SIG-M5 treated with dmso at 0.1 percent for 504 hours (cell line): ENCODE data around the gene PDE5A.
"Not testable (repeated sequence)": the region's sequence is repeated elsewhere in the genome, so short reads cannot be mapped to it uniquely, and the experiment has no call there.

Source experiments
- DNase-seq: peaks from one replicate; lab custom pipeline; 2025; ENCODE audit not compliant: unreplicated experiment; lab: John Stamatoyannopoulos, UW

PDE5A gene

DNA sequence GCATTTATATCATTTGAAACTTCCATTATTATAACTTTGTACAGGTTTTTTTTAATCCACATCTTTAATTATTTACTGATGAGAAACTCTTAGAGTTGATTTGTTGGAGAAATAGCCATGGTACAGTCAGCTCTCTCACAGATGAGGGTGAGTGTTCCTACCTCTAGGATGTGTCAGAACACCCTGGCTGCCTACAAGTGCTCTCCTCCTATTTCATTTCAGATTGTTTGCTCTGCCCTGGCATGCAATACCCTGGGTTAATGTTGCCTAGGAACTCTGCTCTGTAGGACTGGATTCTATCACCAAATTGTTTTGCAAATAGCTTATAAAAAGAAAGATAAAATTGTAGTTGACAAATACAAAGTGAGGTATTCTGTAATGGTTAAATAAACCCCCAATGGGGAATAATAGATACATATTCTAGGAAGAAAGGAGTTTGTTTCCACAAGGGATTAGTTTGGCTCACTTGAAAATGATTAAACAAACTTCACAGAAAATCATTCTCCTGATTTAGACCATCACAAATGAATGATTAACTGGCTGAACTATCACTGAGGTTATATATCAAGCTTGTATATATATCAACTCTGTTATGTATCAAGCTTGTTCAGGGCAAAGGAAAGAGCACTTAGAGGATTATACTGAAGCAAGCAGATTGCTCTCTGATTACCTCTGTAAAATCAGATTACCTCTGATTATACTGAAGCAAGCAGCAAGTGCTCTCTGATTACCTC lies 150.0 kb downstream of the PDE5A start:
- DNase-seq = no peak

DNA sequence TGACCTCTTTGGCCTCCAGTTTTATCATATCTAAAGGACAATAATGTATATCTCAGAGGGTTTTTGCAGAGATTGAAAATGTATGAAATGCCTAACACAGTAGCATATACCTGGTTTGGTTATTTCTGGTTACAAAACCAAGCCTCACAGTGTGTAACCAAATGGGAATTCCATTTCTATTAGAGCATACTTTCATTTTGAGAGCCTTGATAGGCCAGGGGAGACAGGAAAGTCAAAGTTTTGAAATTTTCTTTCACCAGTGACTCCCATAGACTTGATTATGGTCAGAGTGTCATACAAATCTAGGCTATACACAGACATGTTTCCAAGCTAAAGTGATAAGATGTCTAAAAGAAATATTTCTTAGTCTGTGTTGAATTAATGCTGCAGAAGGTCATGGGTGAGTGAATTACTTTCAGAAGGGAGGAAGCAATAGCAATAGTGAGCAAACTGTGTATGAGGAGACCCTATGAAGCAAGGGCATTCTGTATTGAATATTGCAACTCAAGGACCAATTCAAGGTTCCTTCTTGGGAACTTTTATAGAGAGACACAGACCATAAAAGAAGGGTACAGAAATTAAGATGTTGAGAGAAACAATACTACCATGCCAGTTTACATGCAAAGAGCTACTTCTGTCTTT lies 151.1 kb downstream of the PDE5A start:
- no peak for DNase-seq

DNA sequence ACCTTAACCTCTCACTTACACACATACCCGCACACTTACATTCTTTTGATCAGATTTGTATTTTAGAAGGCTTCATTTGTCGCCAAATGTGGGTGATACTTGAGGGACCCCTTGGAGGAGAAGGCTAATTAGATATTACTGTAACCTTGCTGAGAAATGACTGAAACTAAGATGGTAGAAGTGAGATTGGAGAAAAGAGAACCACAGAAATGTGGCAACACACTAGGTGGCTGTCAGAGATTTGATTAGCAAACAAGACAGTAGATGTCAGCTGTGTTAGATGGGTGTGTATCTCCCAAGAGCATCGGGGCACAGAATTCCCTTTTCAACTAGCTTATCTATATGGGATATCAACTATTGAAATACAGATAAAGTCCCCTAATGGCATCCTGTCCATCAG lies 157.3 kb downstream of the PDE5A start:
- DNase-seq = no peak

DNA sequence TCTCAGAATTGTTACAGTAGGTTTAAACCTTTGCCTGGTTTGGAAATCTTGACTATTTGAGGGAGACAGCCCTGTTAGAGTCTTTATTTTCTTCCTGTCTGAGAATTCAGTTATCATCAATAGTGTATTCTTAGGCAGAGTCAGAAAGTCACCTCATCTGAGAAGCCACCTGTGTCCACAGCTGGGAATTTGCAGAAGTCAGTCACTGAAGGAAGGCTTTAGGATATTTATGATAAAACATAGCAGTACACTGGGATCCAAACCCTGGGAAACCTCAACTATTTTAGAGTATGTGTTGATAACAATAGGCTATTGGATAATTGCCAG lies 157.9 kb downstream of the PDE5A start:
- not testable (repeated sequence) for DNase-seq

DNA sequence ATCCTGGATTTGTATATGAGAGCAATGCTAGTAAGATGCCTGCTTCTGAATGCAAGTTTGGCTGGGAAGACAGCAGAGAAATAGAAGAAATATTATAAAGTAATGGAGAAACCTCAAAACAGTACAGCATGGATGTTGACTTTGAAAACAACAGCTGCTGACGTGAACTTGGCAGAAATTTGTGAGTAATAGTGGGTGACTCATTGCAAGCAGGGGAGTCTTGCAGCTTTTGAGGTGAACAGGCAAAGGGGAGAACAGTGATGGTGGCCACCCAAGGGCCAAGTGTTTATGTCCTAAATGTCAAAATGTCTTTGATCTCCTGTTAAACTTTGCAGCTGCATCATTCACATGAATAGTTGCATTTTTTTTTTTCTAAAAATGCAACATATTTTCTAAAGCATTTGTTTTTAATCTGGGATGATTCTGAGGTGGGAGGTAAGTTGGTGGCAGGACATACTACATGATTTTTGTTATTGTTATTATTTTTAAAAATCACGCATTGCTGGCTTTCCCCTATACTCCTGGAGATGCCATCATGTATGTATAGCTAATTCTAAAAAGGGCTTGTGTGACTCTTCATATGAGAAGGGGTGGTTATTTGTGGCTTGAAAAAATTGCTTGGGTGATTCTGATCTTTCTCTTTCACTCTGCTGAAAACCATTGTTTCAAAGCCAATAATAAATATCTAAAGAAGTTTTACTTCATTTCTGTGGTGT lies 158.4 kb downstream of the PDE5A start:
- not testable (repeated sequence) for DNase-seq

DNA sequence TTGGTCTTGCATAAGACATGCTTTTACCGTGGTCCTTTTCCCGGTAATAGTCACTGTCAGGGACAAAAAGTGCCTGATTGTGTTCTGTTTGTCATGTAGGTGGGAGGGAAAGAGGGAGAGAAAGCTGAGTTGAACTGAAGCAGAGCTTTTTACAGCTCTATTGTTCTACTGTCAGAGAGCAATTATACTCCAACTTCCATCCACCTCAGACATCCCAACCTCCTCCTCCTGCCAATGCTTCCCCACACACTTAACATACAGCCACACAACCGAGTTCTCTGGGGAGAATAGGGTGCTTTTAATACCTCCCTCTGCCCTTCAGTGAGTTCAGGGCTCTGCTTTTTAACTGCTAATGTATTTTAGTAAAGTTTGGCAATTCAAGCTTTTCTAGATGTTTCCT lies 159.6 kb downstream of the PDE5A start:
- not testable (repeated sequence) for DNase-seq

DNA sequence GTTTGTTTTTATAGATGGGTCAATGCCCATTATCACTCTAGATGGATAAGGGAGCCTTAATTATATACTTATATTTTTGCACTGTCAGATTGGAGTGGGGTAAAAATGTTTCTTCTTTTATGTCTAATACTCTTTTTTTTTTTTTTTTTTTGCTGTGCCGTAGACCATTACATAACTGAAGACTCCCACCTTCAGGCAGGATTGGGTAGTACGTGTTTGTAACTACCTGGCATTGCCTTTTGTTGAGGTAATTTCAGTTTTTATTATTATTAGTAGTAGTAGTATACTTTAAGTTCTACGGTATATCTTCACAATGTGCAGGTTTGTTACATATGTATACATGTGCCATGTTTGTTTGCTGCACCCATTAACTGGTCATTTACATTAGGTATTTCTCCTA lies 165.9 kb downstream of the PDE5A start:
- DNase-seq = not testable (repeated sequence)

DNA sequence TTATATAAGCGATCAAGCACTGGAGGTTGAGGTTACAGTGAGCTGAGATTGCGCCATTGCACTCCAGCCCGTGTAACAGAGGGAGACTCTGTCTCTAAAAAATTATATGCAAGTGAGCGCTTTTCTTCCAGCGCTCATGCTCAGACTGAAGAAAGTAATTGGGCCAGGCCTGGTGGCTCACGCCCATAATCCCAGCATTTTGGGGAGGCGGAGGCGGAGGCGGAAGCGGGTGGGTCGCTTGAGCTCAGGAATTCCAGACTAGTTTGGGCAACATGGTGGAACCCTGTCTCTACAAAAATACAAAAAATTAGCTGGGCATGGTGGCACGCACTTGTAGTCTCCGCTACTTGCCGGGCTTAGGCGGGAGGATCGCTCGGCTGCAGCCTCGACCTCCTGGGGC lies 172.9 kb downstream of the PDE5A start:
- DNase-seq = not testable (repeated sequence)

DNA sequence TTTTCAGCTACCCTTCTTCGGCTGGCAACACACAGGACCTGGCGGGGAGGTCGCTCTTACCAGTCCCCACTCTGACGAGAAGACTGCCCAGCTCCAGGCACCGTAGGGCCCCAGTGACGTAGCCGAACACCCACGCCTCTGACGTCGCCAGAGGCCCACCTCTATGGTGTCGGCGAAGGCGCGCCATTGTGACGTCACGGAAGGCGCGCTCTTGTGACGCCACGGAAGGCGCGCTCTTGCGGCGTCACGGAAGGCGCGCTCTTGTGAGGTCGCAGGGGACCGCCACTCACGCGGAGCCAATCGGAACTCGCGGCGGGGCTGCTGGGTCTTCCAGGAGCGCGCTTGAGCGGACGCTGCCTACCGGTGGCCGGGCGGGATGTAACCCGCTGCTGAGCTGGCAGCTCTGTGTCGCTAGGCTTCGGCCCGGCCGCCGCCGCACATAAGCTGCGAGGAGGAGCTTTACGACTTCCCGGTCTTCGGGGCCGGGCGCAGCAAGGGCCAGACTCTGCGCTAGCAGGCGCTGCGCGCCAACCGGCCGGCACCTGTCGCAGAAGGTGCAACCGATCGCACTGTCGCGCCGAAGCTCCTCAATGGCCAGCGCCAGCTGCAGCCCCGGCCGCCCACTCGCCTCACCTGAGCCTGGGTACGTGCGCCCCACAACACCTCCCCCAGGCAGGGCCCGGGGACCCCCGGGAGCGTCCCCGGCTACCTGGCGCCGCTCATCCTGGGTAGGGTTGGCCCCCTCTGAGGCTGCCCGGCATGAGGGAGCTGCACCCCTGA lies 173.9 kb downstream of the PDE5A start:
- DNase-seq = peak; percentile 87

DNA sequence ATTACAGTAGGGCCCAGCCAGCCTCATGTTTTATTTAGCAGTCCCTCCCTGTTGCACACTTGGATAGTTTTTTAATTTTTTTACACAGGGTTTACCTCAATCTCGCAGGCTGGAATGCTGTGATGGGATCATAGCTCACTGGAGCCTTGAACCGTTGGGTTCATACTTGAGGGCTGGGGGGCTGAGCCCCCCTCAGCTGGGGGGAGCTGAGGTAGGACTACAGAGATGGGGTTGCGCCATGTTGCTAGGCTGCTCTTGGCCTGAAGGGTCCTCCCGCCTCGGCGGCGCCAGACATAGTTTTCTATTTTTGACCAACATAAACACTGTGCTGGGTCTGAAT lies 174.5 kb downstream of the PDE5A start:
- not testable (repeated sequence) for DNase-seq

DNA sequence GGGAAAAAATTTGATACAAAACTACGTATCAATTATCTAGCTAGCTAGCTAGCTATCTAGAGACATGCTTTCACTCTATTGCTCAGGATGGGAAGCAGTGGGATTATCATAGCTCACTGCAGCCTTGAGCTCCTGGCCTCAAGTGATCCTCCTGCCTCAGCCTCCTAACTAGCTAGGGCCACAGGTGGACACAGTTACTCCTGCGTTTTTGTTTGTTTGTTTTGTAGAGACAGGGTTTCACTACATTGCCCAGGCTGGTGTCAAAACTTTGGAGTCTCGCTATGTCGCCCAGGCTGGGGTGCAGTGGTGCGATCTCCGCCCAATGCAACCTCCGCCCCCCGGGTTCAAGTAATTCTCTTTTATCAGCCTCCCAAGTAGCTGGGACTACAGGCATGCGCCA lies 175.3 kb downstream of the PDE5A start:
- DNase-seq = not testable (repeated sequence)

DNA sequence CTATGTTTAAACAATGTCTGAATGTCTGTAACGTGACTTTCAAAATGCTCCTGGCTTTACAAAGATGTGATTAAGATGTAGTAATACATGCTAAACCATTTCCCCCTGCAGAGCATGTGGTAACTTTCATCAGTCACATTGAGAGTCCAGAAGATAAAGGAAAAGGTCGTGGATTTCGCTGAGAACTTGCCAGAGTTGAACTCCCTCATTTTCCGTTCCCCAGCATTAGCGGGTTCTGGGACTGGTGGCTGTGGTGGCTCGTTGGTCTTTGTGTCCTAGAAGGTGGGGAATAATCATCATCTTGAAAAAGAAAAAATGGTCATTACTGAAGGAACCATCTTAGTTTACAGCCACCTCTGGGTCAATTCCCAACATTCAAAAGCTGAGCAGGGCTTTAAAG lies 178.8 kb downstream of the PDE5A start:
- not testable (repeated sequence) for DNase-seq
